GM12801 (cell line): ENCODE data around the gene SPATA6.
A peak's percentile ranks its signal among the peaks of the same experiment; 100 is the strongest.

Experiments used
- CTCF ChIP-seq: IDR thresholded peaks from one replicate; pipeline ENCODE4 v1.5.1; 2011; ENCODE audit warnings: control low read depth; ENCODE audit not compliant: insufficient read length; ENCODE audit errors: extremely low read depth

SPATA6 gene

GRCh38 chr1:48471691-48472576 is at the start of gene SPATA6:
TSS of gene SPATA6 (minus strand) at chr1:48472204. CDS start at chr1:48472008, 196 bp downstream.
- no peak for TF ChIP-seq CTCF

DNA sequence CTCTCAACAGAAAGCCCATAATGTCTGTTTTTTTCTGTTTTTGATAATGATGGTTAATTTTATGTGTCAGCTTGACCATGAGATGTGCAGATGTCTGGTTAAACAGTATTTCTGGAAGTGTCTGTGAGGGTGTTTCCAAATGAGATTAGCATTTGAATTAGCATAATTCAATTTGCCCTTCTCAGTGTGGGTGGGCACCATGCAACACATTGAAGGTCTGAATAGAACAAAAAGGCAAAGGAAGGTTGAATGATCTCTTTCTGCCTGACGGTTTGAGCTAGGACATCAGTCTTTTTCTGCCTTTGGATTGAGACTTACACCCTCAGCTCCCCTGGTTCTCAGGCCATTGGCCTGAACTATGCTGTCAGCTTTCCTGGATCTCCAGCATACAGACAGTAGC is 34.9 kb upstream of the SPATA6 start:
- no peak for TF ChIP-seq CTCF

GRCh38 chr1:48500541-48501450 is 28.8 kb upstream of the SPATA6 start:
- TF ChIP-seq CTCF = no peak

DNA sequence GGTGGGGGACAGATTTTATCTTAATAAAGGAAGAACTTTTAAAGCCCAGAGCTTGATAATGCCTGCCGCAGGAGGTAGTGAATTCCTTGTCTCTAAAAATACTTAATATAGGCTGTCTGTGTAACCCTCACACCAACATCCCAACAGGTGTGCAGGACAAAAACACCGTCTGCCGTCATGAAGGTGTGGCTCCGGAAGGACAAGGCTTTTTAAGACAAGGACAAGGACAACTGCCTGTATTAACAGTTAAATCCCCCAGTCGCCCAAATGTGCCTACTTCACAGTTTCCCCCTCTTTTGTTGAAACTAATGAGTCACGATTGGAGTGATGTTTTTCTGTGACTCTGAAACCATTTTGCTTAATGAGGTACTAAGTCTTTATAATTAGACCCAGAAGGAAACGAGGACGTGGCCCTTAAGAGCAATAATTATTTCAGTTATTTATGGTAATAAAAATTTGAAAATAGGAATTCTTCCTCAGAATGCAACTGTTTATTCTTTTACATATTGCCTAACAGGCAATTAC is 27.3 kb upstream of the SPATA6 start:
- TF ChIP-seq CTCF = no peak

DNA sequence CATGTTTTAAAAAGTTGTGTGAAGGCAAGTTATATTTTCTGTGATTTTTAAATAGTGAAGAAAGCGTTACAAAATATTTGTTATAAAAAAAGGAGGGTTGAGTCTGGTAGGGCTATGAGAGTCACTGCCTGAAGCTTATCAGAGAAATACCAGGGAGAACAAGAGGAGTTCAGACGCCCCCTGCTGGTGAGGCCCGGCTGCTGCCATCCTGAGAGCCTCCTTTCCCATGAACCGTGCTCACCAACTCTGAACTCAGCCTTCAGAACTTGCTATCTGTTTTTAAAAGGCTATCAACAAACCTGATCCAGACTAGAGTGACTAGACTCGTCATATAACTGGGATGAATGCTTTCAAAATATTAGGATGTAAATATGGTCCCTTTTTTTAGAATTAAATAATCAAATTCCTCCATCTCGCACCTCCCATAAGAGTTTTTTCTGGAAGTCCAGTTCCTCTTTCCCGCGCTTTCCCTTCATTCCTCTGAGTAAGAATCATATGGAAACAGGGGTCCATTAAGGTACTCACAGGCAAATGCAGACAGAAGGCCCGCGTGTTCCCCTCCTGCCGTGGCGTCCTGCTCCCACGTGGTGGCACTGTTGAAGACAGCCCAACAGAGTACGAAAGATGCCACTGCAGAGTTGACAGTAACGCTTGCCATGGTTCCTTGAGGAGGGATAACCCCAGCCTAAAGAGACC is 26.2 kb upstream of the SPATA6 start:
- TF ChIP-seq CTCF = peak; percentile 2

DNA sequence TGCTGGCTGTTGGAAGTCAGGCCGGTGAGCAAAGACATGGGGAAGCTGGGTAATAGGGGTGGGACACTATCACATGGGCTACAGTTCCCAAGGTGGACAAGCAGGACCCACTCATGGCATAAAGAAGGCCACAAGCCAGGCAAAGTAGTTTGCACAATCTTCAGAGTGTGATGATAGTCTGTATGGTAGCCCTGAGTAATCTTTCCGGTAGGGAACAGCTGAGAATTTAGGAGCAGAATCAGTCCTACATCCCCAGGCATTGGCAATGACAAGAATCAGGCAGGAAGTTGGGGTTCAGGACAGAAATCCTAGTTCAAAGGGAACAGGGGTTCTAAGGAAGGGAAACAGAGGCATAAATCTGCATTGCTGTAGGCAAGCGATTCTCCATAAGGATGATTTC is 23.9 kb upstream of the SPATA6 start:
- TF ChIP-seq CTCF = no peak
